Activated T-cell treated with anti-CD3 and anti-CD28 coated beads for 1 hour (primary cell): ENCODE measurements around the gene FRMD4B.

Source experiments
- DNase-seq: peaks from one replicate; pipeline ENCODE4 v3.0.0-alpha.2; 2020; ENCODE audit warnings: low read depth

FRMD4B gene

GRCh38 chr3:69166446-69166845, 219.4 kb downstream of the FRMD4B start:
- no peak for DNase-seq

GRCh38 chr3:69165744-69166143, 220.1 kb downstream of the FRMD4B start:
- DNase-seq, result no peak

- no peak for DNase-seq
Observed at GRCh38 chr3:69164296-69164695, 221.6 kb downstream of the FRMD4B start.

GRCh38 chr3:69162308-69162980, 223.4 kb downstream of the FRMD4B start:
- no peak for DNase-seq

GRCh38 chr3:69161587-69162307, 224.1 kb downstream of the FRMD4B start:
- DNase-seq, result no peak

GRCh38 chr3:69160525-69160924, 225.4 kb downstream of the FRMD4B start:
- no peak for DNase-seq

GRCh38 chr3:69160107-69160506, 225.8 kb downstream of the FRMD4B start:
- DNase-seq, result no peak

GRCh38 chr3:69149586-69149985, 236.3 kb downstream of the FRMD4B start:
- no peak for DNase-seq

GRCh38 chr3:69145688-69146087, 240.2 kb downstream of the FRMD4B start:
- no peak for DNase-seq

GRCh38 chr3:69144631-69145245, 241.2 kb downstream of the FRMD4B start:
- DNase-seq, result no peak

GRCh38 chr3:69143612-69144011, 242.3 kb downstream of the FRMD4B start:
- no peak for DNase-seq

- DNase-seq, result no peak
Observed at GRCh38 chr3:69142797-69143454, 243.0 kb downstream of the FRMD4B start.

GRCh38 chr3:69142090-69142489, 243.8 kb downstream of the FRMD4B start:
- no peak for DNase-seq

- DNase-seq, result no peak
Observed at GRCh38 chr3:69141313-69141712, 244.6 kb downstream of the FRMD4B start.

- no peak for DNase-seq
Observed at GRCh38 chr3:69137412-69137811, 248.5 kb downstream of the FRMD4B start.

GRCh38 chr3:69137005-69137404, 248.9 kb downstream of the FRMD4B start:
- no peak for DNase-seq

GRCh38 chr3:69130689-69131088, 255.2 kb downstream of the FRMD4B start:
- DNase-seq, result no peak

- no peak for DNase-seq
Observed at GRCh38 chr3:69129531-69129930, 256.4 kb downstream of the FRMD4B start.

- no peak for DNase-seq
Observed at GRCh38 chr3:69128509-69128908, 257.4 kb downstream of the FRMD4B start.

- DNase-seq, result no peak
Observed at GRCh38 chr3:69126999-69127398, 258.9 kb downstream of the FRMD4B start.

GRCh38 chr3:69126216-69126615, 259.7 kb downstream of the FRMD4B start:
- no peak for DNase-seq

GRCh38 chr3:69122403-69122802, 263.5 kb downstream of the FRMD4B start, which contains the start of gene LMOD3:
LMOD3 (minus strand) TSS chr3:69122595; CDS start chr3:69122386, 209 bp downstream.
- no peak for DNase-seq

- DNase-seq, result no peak
Observed at GRCh38 chr3:69121950-69122349, 263.9 kb downstream of the FRMD4B start.
